B cell (primary cell): ENCODE data around the gene IFT43. TPM values are rescaled to one million over a fixed set of nuclear protein-coding genes. Genes with fewer than 3 reads are reported as not detected.

ENCODE experiments used
- ATAC-seq: fragments of 200-7000 bp; cut with Tn5 transposase; one replicate; pipeline ENCODE4 v1.10.0; 2021; ENCODE audit warnings: low read depth, mild to moderate bottlenecking, moderate number of reproducible peaks, moderate library complexity
- CTCF ChIA-PET: fragments of 350-600 bp; sonication (Branson Sonifier 250); formaldehyde crosslinking; loops from one replicate; lab custom pipeline; 2021; ENCODE audit warnings: antibody characterized with exemption, inconsistent platforms; lab: Charles Lee
- POLR2A ChIA-PET: fragments of 350-600 bp; sonication (Branson Sonifier 250); formaldehyde crosslinking; loops from one replicate; lab custom pipeline; 2021; ENCODE audit warnings: antibody characterized with exemption; lab: Charles Lee
- DNase-seq: peaks from one replicate; pipeline ENCODE4 v3.0.0; 2013
- H2AFZ ChIP-seq: 2 replicates; pipeline ENCODE4 v1.6.1; 2012; ENCODE audit warnings: mild to moderate bottlenecking, low read depth, low read length; ENCODE audit not compliant: insufficient read depth, poor library complexity, severe bottlenecking
- H3K27ac ChIP-seq, 2 donors: 1 replicate in 1 of 2; 2 replicates in 1 of 2; pipeline ENCODE4 v1.5.1; 2012 to 2013; ENCODE audit warnings: low read length in 2 of 2, mild to moderate bottlenecking in 2 of 2, moderate library complexity in 1 of 2
- H3K27me3 ChIP-seq, 4 experiments: fragments of 200-600 bp in 1 of 4; sonication (generic) in 1 of 4; replicated peaks in 1 of 4; 1 replicate in 2 of 4; 2 replicates in 2 of 4; pipeline versions ENCODE4 v1.6.1 to v1.7.0; 2013 to 2016; ENCODE audit warnings: low read length in 3 of 4, mild to moderate bottlenecking in 2 of 4, mixed read lengths in 1 of 4, moderate library complexity in 1 of 4; ENCODE audit not compliant: insufficient read depth in 4 of 4, control insufficient read depth in 3 of 4; ENCODE audit errors: control extremely low read depth in 1 of 4
- H3K36me3 ChIP-seq, 2 experiments: replicated peaks in 1 of 2; 1 replicate in 1 of 2; 2 replicates in 1 of 2; pipeline versions ENCODE4 v1.6.1 to v1.7.1; 2013; ENCODE audit warnings: low read length in 1 of 2; ENCODE audit not compliant: insufficient read depth in 2 of 2, control insufficient read depth in 1 of 2; ENCODE audit errors: control extremely low read depth in 1 of 2, extremely low read depth in 1 of 2
- H3K4me1 ChIP-seq, 2 donors: fragments of 200-600 bp in 1 of 2; sonication (generic) in 1 of 2; 1 replicate in 1 of 2; 2 replicates in 1 of 2; pipeline versions ENCODE4 v1.5.1 to v1.6.1; 2013 to 2017; ENCODE audit warnings: low read length in 2 of 2; ENCODE audit not compliant: control insufficient read depth in 2 of 2, insufficient read depth in 2 of 2
- H3K4me2 ChIP-seq: replicated peaks from 2 replicates; pipeline ENCODE3; 2012; ENCODE audit warnings: mild to moderate bottlenecking, low read depth, low read length; ENCODE audit not compliant: poor library complexity, severe bottlenecking
- H3K4me3 ChIP-seq, 5 experiments: fragments of 200-600 bp in 1 of 5; sonication (generic) in 1 of 5; 1 replicate in 3 of 5; 2 replicates in 2 of 5; pipeline versions ENCODE4 v1.5.1 to v1.7.0; 2011 to 2016; ENCODE audit warnings: low read length in 4 of 5, mild to moderate bottlenecking in 4 of 5, low read depth in 2 of 5, control low read depth in 1 of 5, moderate library complexity in 1 of 5; ENCODE audit not compliant: insufficient read depth in 1 of 5; ENCODE audit errors: control extremely low read depth in 1 of 5, extremely low read depth in 1 of 5
- H3K79me2 ChIP-seq: fragments of 200-600 bp; sonication (generic); one replicate; pipeline ENCODE4 v1.6.0; 2016; ENCODE audit warnings: low read length; ENCODE audit not compliant: control insufficient read depth, insufficient read depth
- H3K9ac ChIP-seq: fragments of 200-600 bp; sonication (generic); 2 replicates; pipeline ENCODE4 v1.6.1; 2017; ENCODE audit warnings: mild to moderate bottlenecking, low read length, moderate library complexity
- H3K9me3 ChIP-seq, 3 donors: one replicate each; pipeline versions ENCODE4 v1.6.1 to v1.7.1; 2013; ENCODE audit warnings: low read length in 2 of 3; ENCODE audit not compliant: control insufficient read depth in 2 of 3, insufficient read depth in 1 of 3; ENCODE audit errors: control extremely low read depth in 1 of 3
- H4K20me1 ChIP-seq: 2 replicates; pipeline ENCODE4 v1.6.0; 2012; ENCODE audit warnings: mild to moderate bottlenecking, low read length; ENCODE audit not compliant: insufficient read depth, control insufficient read depth, poor library complexity, severe bottlenecking
- H3K27ac Mint-ChIP-seq: one replicate; pipeline ENCODE4 v1.8.0; 2021; ENCODE audit warnings: mixed read lengths
- H3K27me3 Mint-ChIP-seq: one replicate; pipeline ENCODE4 v1.8.0; 2021; ENCODE audit warnings: mixed read lengths
- H3K4me1 Mint-ChIP-seq: one replicate; pipeline ENCODE4 v1.8.0; 2021; ENCODE audit warnings: mixed read lengths
- H3K4me3 Mint-ChIP-seq: one replicate; pipeline ENCODE4 v1.8.0; 2021; ENCODE audit warnings: mixed read lengths
- H3K9me3 Mint-ChIP-seq: one replicate; pipeline ENCODE4 v1.8.0; 2022; ENCODE audit warnings: mixed read lengths; ENCODE audit not compliant: insufficient read depth
- EZH2 ChIP-seq: IDR thresholded peaks from 2 replicates; pipeline ENCODE4 v1.6.1; 2012; ENCODE audit warnings: borderline replicate concordance, low read depth, mild to moderate bottlenecking, moderate library complexity, low read length; ENCODE audit not compliant: insufficient read depth, poor library complexity, severe bottlenecking
- WGBS: methylation state at CpG from one replicate; pipeline ENCODE4 v1.1.5; 2013; ENCODE audit warnings: missing lambda C conversion rate; ENCODE audit not compliant: insufficient coverage; 5-methylcytosine and 5-hydroxymethylcytosine counted together
- intact Hi-C: fragments of 100-400 bp; cut with micrococcal nuclease; formaldehyde crosslinking; loops from one replicate; pipeline ENCODE4 v1.10.0; 2022
- polyA plus RNA-seq: library from polyadenylated mRNA; depleted of rRNA; stranded (reverse); fragments of >200 nt; gene quantifications from 2 replicates; pipeline ENCODE4 v1.2.3, GENCODE V29; 2012
- total RNA-seq, 2 donors: library from RNA; stranded (reverse); fragments of 120-200 nt in 1 of 2; gene quantifications; 1 replicate in 1 of 2; 2 replicates in 1 of 2; pipeline versions ENCODE4 v1.2.3 to v1.2.4, GENCODE V29; 2013 to 2022
- TF ChIP-seq, protein P1 (sequence below): fragments of 200-600 bp; IDR thresholded peaks from one replicate; pipeline ENCODE4 v1.8.0; 2022; ENCODE audit warnings: antibody characterized with exemption, mild to moderate bottlenecking

Gene IFT43
- total and polyA plus RNA-seq, 2 donors (not counting 1 experiment from before 2014, with no cell fraction given), result 14.7 to 21.5 TPM

DNA sequence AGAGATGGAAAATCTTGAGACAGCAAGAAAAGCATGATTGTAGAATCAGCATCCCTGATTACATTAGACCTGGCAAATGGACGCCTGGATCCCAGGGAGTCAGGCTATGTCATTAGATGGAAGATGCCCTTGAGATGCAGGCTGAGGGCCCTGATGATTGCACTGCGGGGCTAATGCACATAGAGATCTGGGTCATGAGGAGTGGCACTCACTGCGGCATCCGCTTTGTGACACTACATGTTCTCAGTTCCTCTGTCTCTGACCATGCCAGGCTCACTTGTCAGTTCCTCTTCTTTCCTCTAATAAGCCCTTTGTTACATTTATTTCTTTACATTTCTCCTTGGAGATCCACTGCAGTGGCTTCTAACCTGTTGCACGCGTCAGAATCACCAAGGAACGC lies 96.1 kb downstream of the IFT43 start:
- Histone ChIP-seq H3K4me1 (no peaks in the 10 kb centered on the region), H3K79me2 (no peaks in the 10 kb centered on the region), H2AFZ (no peak overlapping the region), H3K27me3 (no peaks in the 10 kb centered on the region), H4K20me1 (no peaks in the 10 kb centered on the region), H3K4me3 (no peak overlapping the region), H3K4me2 (no peak overlapping the region), H3K36me3 (no peaks in the 10 kb centered on the region), H3K9me3 (no peaks in the 10 kb centered on the region), H3K9ac (no peak overlapping the region), H3K27ac (no peak overlapping the region)
- ChIA-PET CTCF (no interaction called here), POLR2A (no interaction called here)
- ATAC-seq, result no peak
- WGBS, result 93% methylated on average over 4 of the region's 7 CpGs
- Mint-ChIP-seq H3K4me3 (no peak overlapping the region), H3K9me3 (no peaks in the 10 kb centered on the region), H3K4me1 (peaks cover 4% of the 10 kb centered on the region), H3K27ac (no peak overlapping the region), H3K27me3 (no peaks in the 10 kb centered on the region)
- DNase-seq, result no peak
- intact Hi-C loops, result no loop called here
- no peak for TF ChIP-seq EZH2
- TF ChIP-seq, protein P1, sequence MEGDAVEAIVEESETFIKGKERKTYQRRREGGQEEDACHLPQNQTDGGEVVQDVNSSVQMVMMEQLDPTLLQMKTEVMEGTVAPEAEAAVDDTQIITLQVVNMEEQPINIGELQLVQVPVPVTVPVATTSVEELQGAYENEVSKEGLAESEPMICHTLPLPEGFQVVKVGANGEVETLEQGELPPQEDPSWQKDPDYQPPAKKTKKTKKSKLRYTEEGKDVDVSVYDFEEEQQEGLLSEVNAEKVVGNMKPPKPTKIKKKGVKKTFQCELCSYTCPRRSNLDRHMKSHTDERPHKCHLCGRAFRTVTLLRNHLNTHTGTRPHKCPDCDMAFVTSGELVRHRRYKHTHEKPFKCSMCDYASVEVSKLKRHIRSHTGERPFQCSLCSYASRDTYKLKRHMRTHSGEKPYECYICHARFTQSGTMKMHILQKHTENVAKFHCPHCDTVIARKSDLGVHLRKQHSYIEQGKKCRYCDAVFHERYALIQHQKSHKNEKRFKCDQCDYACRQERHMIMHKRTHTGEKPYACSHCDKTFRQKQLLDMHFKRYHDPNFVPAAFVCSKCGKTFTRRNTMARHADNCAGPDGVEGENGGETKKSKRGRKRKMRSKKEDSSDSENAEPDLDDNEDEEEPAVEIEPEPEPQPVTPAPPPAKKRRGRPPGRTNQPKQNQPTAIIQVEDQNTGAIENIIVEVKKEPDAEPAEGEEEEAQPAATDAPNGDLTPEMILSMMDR, result no peak

DNA sequence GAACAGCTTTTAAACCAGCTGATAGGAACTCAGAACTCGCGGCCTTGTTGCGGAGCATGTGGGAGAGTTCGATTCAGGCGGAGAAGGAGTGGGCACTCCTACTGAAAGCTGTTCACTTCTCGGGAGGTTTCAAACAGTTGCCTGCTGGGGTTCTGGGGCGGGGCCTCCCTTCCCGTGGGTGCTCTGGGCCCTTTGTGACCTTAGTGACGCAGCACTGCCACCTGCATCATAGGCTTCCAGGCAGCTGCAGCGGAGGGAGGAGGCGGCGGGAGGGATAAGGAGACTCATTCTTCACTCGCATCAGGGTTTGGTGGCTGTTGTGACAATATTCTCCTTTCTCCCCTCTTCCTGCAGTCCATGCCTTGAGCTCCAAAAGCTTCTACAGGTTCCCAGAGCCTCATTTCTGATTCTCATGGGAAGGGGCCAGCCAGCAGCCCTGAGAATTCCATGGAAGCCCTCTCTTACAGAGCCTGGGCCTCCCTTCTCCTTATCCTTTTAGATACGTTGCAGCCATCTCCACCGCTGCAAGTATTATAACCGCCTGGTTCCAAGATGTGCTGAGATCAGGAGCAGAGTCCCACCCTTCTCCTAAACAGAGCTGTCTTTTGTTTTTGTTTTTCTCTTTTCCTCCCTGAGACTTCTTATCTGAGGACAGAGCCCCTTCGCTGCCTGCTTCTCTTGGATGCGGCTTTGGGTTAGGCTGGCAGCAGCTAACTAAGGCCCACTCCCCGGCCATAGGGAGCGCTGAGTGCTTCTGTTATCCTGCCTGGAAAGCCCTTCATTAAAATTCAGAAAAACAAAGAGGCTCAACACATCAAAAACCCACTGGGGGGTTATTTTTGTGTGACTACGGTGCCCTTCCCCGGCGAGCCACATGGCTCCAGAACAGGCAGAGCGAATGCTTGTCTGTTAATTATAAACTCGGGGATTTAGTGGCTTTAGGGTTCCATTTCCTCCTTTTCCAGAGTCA lies 98.5 kb downstream of the IFT43 start:
- Mint-ChIP-seq H3K9me3 (no peaks in the 10 kb centered on the region), H3K4me1 (peaks cover 4% of the 10 kb centered on the region), H3K4me3 (no peak overlapping the region), H3K27me3 (no peaks in the 10 kb centered on the region), H3K27ac (no peak overlapping the region)
- CTCF ChIA-PET, result no interaction called here
- no peak overlapping the region for H2AFZ ChIP-seq
- no peaks in the 10 kb centered on the region for H3K79me2 ChIP-seq
- no peaks in the 10 kb centered on the region for H3K4me1 ChIP-seq
- 93% methylated on average over 23 of the region's 25 CpGs for WGBS
- no peaks in the 10 kb centered on the region for H3K27me3 ChIP-seq
- no peak for ATAC-seq
- H3K36me3 ChIP-seq, result no peaks in the 10 kb centered on the region
- POLR2A ChIA-PET, result no interaction called here
- H4K20me1 ChIP-seq, result no peaks in the 10 kb centered on the region
- H3K9ac ChIP-seq, result no peak overlapping the region
- no peak overlapping the region for H3K27ac ChIP-seq
- no peak overlapping the region for H3K4me3 ChIP-seq
- H3K4me2 ChIP-seq, result no peak overlapping the region
- TF ChIP-seq, protein P1, result no peak
- no peak for TF ChIP-seq EZH2
- intact Hi-C loops, result no loop called here
- no peaks in the 10 kb centered on the region for H3K9me3 ChIP-seq
- no peak for DNase-seq
